Stimulated activated CD4-positive, alpha-beta T cell treated with anti-CD3 and anti-CD28 coated beads, Interleukin-15, amount 100 ng/mL, for 48 hours (primary cell): ENCODE measurements around the gene IGF2BP1.
"Not testable (repeated sequence)": the region's sequence is repeated elsewhere in the genome, so short reads cannot be mapped to it uniquely, and the experiment has no call there.

Experiments used
- DNase-seq, 2 donors: peaks; one replicate each; pipeline ENCODE4 v3.0.0-alpha.2; 2020; ENCODE audit warnings: low read depth in 2 of 2

Gene IGF2BP1

GRCh38 chr17:49018748-49019147, 21.6 kb downstream of the IGF2BP1 start:
- no peak for DNase-seq

DNA sequence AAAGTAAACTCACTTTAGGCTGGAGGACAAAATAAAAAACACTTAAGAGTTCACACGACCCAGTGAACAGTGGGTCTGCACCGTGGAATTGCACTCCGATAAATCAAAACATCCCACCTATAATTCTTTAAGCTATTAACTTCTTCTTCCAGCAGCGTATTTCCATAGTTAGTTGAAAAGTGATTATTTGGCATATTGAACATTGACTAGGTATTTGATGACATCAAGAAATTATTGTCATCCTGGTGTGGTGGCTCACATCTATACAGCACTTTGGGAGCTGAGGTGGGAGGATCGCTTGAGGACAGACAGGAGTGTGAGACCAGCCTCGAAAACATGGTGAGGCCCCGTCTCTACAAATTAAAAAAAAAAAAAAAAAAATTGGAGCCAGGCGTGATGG, 23.4 kb downstream of the IGF2BP1 start:
- DNase-seq: no peak

DNA sequence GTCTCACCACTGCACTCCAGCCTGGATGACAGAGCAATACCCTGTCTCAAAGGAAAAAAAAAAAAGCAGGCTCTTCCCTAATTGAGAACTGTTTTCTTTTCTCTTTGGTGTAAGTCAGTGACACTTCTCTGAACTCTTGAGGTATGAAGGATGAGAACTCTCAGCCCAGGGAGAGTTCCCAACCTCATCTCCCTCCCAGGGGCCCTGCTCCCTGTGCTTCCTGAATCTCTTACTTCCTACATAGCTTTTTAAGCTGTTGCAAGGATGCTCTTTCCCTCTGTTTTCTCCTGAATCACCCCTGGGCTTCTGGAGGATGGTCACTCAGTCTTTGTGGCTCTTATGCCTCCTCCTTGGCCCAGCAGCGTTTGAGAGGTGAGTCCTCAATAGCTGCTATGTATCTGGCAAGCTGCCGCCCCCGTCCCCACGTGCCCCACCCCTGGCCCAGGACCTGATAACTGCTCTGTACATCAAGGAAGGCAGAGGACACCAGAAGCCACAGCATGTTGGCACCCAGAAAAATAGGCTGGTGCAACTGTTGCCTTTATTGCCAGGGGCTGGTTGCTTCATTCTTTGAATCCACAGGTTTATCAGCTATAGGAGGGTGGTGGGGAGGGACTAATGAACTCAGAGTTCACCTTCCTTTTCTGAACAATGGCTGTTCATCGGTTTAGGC, 24.0 kb downstream of the IGF2BP1 start:
- no peak for DNase-seq

DNA sequence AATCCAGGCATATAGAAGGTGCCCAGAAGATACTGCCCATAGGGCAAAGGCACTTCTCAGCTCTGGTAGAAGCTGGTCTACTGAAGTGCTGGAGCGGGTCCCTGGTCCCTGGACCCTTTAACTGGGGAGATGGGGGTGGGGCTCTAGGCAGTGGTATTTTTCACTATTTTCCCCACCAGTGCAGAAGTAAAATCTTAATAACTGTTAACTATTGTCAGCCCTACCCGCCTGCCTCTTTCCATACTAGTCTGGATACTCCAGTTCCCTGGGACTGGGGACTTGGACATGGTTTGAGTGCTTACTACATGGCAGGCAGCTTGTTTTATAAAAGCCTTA, 24.6 kb downstream of the IGF2BP1 start:
- DNase-seq: no peak

DNA sequence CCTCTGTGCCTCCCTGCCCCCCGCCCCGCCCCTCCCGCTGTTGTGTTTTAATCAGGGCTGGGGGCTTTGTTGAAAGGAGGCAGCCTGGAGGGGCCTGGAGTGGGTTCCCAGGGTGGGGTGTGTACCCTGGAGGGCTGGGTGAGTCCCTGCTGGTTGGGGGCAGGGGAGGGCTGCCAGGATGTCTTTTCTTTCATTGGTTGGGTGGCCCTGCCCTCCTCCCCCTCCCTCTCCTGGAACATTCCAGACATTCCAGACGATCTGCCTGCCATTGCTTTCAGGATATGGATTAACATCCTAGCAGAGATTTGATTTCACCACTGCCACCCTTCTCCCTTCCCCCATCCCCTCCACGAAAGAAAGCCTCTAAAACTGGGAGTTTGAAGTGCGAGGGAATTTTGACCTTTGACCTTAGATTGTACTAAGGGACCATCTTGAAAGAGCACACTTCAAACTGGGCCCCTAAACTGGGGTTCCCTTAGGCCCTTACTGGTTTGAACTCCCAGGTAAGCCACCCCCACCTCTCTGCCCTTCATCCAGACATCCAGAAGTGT, 25.3 kb downstream of the IGF2BP1 start:
- DNase-seq: no peak

- DNase-seq: no peak
Measured at GRCh38 chr17:49024523-49024922, 27.3 kb downstream of the IGF2BP1 start.

GRCh38 chr17:49026447-49026846, 29.3 kb downstream of the IGF2BP1 start:
- DNase-seq: not testable (repeated sequence)

GRCh38 chr17:49028271-49028670, 31.1 kb downstream of the IGF2BP1 start:
- DNase-seq: no peak

DNA sequence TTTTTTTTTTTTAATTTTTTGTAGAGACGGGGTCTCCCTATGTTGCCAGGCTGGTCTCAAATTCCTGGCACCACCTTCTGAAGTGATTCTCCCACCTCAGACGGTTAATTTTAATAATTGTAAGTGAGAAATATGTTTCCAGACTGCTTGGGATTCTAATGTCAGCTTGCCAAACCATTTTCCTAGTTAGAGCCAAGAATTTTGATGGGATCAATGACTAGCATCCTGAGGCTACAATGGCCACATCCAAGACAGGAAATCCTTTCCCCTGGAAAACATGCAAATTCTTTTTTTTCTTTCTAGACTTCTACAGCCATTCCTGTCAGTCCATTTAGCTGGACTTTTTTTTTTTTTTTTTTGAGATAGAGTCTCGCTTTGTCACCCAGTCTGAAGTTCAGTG, 32.6 kb downstream of the IGF2BP1 start:
- no peak for DNase-seq

GRCh38 chr17:49031965-49032928, 35.1 kb downstream of the IGF2BP1 start:
- peak in 1 of 2 donors; percentile 38 for DNase-seq

DNA sequence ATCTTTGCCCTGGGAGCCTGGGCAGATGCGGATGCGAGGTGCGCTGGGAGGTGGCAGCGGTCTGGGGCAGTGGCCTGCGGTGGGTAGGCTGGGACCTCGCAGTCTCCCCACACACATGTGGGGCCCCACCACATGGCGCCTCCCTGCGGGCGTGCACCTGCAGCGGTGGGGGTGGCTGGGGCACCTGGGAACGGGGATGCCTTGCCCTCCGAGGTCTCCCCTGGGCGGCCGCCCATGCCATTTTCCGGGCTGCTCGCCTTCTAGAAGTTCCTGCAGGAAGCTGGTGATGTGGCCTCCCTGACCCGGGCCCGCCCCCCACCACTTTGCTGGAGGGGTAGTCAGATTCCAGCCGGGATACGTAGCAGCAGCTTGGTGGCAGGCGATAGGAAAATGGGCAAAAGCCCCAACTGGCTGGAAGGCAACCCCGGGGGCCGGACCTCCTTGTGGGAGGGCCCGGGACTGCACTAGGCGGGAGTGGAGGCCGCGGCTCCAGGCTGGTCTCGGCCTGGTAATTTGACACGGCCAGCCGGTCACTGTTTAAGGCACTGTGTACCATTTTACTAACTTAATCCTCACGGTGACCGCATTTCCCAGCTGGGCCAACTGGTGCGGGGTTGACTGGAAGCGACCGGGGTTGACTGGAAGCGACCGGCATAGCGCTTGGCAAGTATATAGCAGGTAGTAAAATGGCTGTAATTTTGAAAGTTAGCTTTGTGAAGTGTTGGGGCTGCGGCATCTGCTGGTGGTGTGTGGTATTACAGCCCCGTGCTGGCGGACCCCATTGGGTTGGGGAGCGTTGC, 38.5 kb downstream of the IGF2BP1 start:
- peak in 1 of 2 donors; percentile 16 for DNase-seq

GRCh38 chr17:49036270-49036626, 39.1 kb downstream of the IGF2BP1 start:
- DNase-seq: no peak

- DNase-seq: no peak
Measured at GRCh38 chr17:49038138-49038537, 41.0 kb downstream of the IGF2BP1 start.

GRCh38 chr17:49038544-49038943, 41.4 kb downstream of the IGF2BP1 start:
- no peak for DNase-seq

- not testable (repeated sequence) for DNase-seq
Measured at GRCh38 chr17:49039518-49039917, 42.3 kb downstream of the IGF2BP1 start.

DNA sequence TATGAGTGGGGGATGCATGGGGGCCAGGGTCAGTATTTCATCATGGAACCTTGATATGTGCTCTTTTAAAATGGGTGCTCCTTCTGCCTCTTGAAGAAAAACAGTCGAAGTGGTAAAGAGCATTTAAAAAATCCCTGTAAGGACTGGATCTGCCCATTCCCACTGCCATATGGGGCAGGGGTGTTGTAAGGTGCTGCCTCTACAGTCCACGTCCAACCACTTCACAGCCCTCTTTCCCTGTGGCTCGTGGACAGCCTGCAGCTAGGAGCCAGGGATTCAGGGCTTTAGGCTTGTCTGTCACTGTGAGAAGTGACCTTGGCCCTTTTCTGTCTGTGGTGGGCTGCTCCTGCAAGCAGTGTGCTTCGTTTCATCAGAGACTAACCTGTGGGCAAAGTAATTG, 44.3 kb downstream of the IGF2BP1 start:
- no peak for DNase-seq

DNA sequence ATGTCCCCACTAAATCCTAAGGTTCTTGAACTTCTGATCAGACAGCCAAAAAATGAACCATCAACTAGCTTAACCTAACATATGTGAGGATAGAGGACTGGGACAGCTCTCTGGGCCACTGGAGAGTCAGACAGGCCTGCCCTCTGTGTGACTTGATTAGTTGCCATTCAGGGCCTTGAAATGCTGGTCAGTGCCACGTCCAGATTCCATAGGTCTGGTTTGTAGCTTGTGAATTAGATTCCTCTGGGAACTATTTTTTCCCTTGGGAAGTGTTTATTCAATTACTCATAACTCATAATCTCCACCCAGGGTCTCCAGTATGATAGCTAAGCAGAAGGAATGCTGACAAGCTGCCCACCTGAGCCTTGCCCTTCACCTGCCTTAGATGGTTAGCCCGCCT, 48.2 kb downstream of the IGF2BP1 start:
- no peak for DNase-seq

GRCh38 chr17:49046912-49047311, 49.7 kb downstream of the IGF2BP1 start:
- DNase-seq: no peak

DNA sequence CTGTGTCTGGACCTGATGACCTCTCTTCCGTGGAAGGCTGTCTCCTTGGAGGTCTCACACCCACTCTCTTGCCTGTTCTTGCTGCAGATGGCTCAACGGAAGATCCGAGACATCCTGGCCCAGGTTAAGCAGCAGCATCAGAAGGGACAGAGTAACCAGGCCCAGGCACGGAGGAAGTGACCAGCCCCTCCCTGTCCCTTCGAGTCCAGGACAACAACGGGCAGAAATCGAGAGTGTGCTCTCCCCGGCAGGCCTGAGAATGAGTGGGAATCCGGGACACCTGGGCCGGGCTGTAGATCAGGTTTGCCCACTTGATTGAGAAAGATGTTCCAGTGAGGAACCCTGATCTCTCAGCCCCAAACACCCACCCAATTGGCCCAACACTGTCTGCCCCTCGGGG, 52.1 kb downstream of the IGF2BP1 start:
- no peak for DNase-seq

- no peak for DNase-seq
Measured at GRCh38 chr17:49050611-49051010, 53.4 kb downstream of the IGF2BP1 start.

DNA sequence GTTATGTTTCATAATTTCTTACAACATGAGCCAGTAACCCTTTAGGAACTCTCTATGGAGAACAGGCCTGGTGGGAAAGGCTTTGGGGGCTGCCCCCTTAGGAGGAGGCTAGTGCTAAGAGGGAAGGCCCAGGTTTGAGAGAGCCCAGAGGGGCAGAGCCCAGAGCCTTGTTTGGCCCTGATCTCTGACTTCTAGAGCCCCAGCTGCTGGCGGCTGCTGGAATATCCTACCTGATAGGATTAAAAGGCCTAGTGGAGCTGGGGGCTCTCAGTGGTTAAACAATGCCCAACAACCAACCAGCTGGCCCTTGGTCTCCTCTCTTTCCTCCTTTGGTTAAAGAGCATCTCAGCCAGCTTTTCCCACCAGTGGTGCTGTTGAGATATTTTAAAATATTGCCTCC, 54.1 kb downstream of the IGF2BP1 start:
- DNase-seq: no peak

GRCh38 chr17:49053171-49053829, 56.1 kb downstream of the IGF2BP1 start:
- no peak for DNase-seq
